ENCODE measurements around the gene MBD2.
"Not testable (repeated sequence)": the region's sequence is repeated elsewhere in the genome, so short reads cannot be mapped to it uniquely, and the experiment has no call there.

Gene MBD2

DNA sequence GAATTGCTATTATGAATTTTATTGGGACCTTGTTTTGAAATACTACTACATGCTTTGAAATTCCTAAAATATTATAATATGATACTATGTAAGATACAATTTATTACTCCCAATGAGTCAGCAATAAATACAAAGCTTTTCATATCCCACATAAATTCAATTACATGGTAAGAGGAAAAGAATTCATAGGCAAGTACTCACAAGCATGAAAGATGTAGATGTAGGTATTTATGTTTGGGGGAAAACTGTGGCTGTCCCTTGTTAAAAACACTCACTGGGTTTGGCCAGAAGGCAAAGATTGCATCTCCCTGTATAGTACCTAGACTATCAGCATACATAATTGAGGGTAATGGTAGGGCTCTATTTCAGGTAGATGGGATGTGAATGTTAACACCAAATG is 90.4 kb downstream of the MBD2 start:
- Histone ChIP-seq H3K27ac (ENCODE audit: low read depth in 2 of 2, low read length in 2 of 2) (no peak overlapping the region), H3K27me3 (ENCODE audit: control insufficient read depth in 2 of 2, insufficient read depth in 2 of 2, low read length in 2 of 2) (no peaks in the 10 kb centered on the region), H3K9me3 (ENCODE audit: control insufficient read depth in 2 of 2, low read length in 2 of 2) (no peaks in the 10 kb centered on the region), H3K4me1 (ENCODE audit: control insufficient read depth in 2 of 2, insufficient read depth in 2 of 2, low read length in 2 of 2) (no peaks in the 10 kb centered on the region), H3K36me3 (ENCODE audit: control insufficient read depth in 2 of 2, insufficient read depth in 2 of 2, low read length in 2 of 2) (no peaks in the 10 kb centered on the region), H3K4me3 (ENCODE audit: low read length in 2 of 2) (no peak overlapping the region), H3K9ac (ENCODE audit: low read depth in 1 of 2, low read length in 2 of 2) (no peak overlapping the region)

DNA sequence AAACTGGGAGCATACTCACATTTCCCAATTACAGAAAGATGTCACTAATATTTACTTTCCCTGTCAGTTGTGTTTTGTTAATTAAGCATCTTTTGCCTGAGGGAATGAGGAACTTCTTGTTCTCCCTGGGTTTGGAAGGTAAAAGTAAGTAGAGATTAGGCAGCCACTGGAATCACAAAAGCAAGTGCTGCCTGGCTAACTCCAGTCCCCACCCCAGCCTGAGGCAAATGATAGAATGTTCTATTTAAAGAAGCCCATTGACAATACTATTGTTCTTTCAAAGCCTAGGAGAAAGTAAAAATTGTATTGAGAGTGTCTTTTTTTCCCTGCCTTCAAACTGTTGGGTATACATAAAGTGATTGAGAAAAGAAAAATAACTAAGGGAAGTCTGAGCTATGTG is 93.8 kb downstream of the MBD2 start:
- Histone ChIP-seq H3K4me3 (ENCODE audit: low read length in 2 of 2) (no peak overlapping the region), H3K27me3 (ENCODE audit: control insufficient read depth in 2 of 2, insufficient read depth in 2 of 2, low read length in 2 of 2) (no peaks in the 10 kb centered on the region), H3K4me1 (ENCODE audit: control insufficient read depth in 2 of 2, insufficient read depth in 2 of 2, low read length in 2 of 2) (no peaks in the 10 kb centered on the region), H3K36me3 (ENCODE audit: control insufficient read depth in 2 of 2, insufficient read depth in 2 of 2, low read length in 2 of 2) (no peaks in the 10 kb centered on the region), H3K27ac (ENCODE audit: low read depth in 2 of 2, low read length in 2 of 2) (no peak overlapping the region), H3K9me3 (ENCODE audit: control insufficient read depth in 2 of 2, low read length in 2 of 2) (no peaks in the 10 kb centered on the region), H3K9ac (ENCODE audit: low read depth in 1 of 2, low read length in 2 of 2) (no peak overlapping the region)

DNA sequence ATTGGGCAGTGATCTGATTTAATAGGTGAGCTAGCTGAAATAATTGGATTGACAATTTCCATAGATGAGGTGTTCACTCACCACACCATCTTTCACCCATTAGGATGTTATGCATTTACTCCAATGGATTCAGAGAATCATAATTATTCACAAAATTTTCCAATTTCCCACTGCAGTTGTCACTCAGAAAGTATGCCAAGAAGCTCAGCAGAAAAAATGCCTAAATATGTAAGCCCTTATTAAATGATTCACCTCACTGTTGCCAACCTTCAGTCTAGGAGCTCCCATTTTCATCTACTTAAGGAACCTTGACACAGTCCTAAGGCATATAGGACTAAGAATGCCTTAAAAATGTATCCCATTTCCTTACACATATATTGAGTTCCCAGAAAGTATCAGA is 94.3 kb downstream of the MBD2 start:
- Histone ChIP-seq H3K9me3 (ENCODE audit: control insufficient read depth in 2 of 2, low read length in 2 of 2) (no peaks in the 10 kb centered on the region), H3K27me3 (ENCODE audit: control insufficient read depth in 2 of 2, insufficient read depth in 2 of 2, low read length in 2 of 2) (no peaks in the 10 kb centered on the region), H3K4me3 (ENCODE audit: low read length in 2 of 2) (no peak overlapping the region), H3K4me1 (ENCODE audit: control insufficient read depth in 2 of 2, insufficient read depth in 2 of 2, low read length in 2 of 2) (no peaks in the 10 kb centered on the region), H3K27ac (ENCODE audit: low read depth in 2 of 2, low read length in 2 of 2) (no peak overlapping the region), H3K36me3 (ENCODE audit: control insufficient read depth in 2 of 2, insufficient read depth in 2 of 2, low read length in 2 of 2) (no peaks in the 10 kb centered on the region), H3K9ac (ENCODE audit: low read depth in 1 of 2, low read length in 2 of 2) (no peak overlapping the region)

DNA sequence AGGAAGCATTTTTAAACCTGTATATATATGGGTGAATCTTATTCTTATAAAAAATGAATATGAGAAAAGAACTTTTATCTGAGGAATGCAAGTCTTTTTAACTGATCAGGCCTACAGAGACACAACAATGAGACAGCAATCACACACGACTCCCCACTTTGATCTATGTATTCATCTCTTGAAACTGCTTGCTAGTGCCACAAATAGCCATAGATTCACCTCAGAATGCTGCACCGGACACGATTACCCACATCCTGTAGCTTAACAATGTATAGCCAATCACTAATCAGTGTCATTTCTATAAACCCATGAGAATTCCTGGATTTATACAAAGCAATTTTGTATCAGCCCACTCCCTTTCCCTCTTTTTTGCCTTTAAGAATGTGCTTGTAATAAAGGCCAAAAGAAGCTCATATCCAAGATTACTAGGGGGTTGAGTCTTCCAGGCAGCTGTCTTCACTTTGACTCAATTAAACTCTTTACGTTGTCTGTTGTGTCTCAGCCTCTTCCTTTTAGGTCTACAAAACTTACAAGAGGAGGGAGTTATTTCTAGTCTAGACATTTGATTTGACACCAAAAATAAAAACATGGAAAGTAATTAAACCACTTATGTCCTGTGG is 94.9 kb downstream of the MBD2 start:
- H3K9me3 ChIP-seq (ENCODE audit: control insufficient read depth in 2 of 2, low read length in 2 of 2): no peaks in the 10 kb centered on the region
- no peak overlapping the region for H3K27ac ChIP-seq (ENCODE audit: low read depth in 2 of 2, low read length in 2 of 2)
- no peak overlapping the region for H3K9ac ChIP-seq (ENCODE audit: low read depth in 1 of 2, low read length in 2 of 2)
- no peak overlapping the region for H3K4me3 ChIP-seq (ENCODE audit: low read length in 2 of 2)
- no peaks in the 10 kb centered on the region for H3K4me1 ChIP-seq (ENCODE audit: control insufficient read depth in 2 of 2, insufficient read depth in 2 of 2, low read length in 2 of 2)
- H3K36me3 ChIP-seq (ENCODE audit: control insufficient read depth in 2 of 2, insufficient read depth in 2 of 2, low read length in 2 of 2): no peaks in the 10 kb centered on the region
- no peaks in the 10 kb centered on the region for H3K27me3 ChIP-seq (ENCODE audit: control insufficient read depth in 2 of 2, insufficient read depth in 2 of 2, low read length in 2 of 2)

GRCh38 chr18:54127759-54128378 is 96.6 kb downstream of the MBD2 start:
- Histone ChIP-seq H3K4me3 (ENCODE audit: low read length in 2 of 2) (no peak overlapping the region), H3K27me3 (ENCODE audit: control insufficient read depth in 2 of 2, insufficient read depth in 2 of 2, low read length in 2 of 2) (no peaks in the 10 kb centered on the region), H3K36me3 (ENCODE audit: control insufficient read depth in 2 of 2, insufficient read depth in 2 of 2, low read length in 2 of 2) (no peaks in the 10 kb centered on the region), H3K9me3 (ENCODE audit: control insufficient read depth in 2 of 2, low read length in 2 of 2) (no peaks in the 10 kb centered on the region), H3K27ac (ENCODE audit: low read depth in 2 of 2, low read length in 2 of 2) (no peak overlapping the region), H3K4me1 (ENCODE audit: control insufficient read depth in 2 of 2, insufficient read depth in 2 of 2, low read length in 2 of 2) (no peaks in the 10 kb centered on the region), H3K9ac (ENCODE audit: low read depth in 1 of 2, low read length in 2 of 2) (no peak overlapping the region)

GRCh38 chr18:54125429-54125828 is 99.0 kb downstream of the MBD2 start:
- Histone ChIP-seq H3K27me3 (ENCODE audit: control insufficient read depth in 2 of 2, insufficient read depth in 2 of 2, low read length in 2 of 2) (no peaks in the 10 kb centered on the region), H3K27ac (ENCODE audit: low read depth in 2 of 2, low read length in 2 of 2) (no peak overlapping the region), H3K9ac (ENCODE audit: low read depth in 1 of 2, low read length in 2 of 2) (no peak overlapping the region), H3K36me3 (ENCODE audit: control insufficient read depth in 2 of 2, insufficient read depth in 2 of 2, low read length in 2 of 2) (no peaks in the 10 kb centered on the region), H3K9me3 (ENCODE audit: control insufficient read depth in 2 of 2, low read length in 2 of 2) (no peaks in the 10 kb centered on the region), H3K4me1 (ENCODE audit: control insufficient read depth in 2 of 2, insufficient read depth in 2 of 2, low read length in 2 of 2) (no peaks in the 10 kb centered on the region), H3K4me3 (ENCODE audit: low read length in 2 of 2) (no peak overlapping the region)

DNA sequence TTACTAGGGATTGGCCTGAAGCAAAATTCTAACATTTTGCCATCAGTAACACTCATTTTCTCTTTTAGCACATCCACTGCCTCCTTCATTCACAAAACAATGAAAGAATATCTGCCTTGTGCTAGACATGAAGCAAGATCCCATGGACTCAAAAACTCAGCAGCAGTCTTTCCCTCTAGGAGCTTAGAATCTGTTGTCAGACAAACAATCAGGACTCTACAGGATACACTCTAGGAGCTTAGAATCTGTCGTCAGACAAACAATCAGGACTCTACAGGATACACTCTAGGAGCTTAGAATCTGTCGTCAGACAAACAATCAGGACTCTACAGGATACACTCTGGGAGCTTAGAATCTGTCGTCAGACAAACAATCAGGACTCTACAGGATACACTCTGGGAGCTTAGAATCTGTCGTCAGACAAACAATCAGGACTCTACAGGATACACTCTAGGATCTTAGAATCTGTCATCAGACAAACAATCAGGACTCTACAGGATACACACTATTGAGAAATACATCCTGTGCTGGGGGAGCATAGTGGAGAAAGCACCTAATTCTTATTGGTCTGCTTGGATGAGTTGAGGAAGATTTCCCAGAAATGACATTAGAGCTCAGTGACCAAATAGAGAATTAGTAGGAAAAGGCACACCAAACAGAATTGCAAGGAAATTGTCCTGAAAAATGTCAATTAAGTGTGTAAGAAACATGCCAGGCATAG is 100.6 kb downstream of the MBD2 start:
- not testable (repeated sequence) for H3K36me3 ChIP-seq (ENCODE audit: control insufficient read depth in 2 of 2, insufficient read depth in 2 of 2, low read length in 2 of 2); H3K4me3 ChIP-seq (ENCODE audit: low read length in 2 of 2); H3K4me1 ChIP-seq (ENCODE audit: control insufficient read depth in 2 of 2, insufficient read depth in 2 of 2, low read length in 2 of 2); H3K9ac ChIP-seq (ENCODE audit: low read depth in 1 of 2, low read length in 2 of 2); H3K9me3 ChIP-seq (ENCODE audit: control insufficient read depth in 2 of 2, low read length in 2 of 2); H3K27me3 ChIP-seq (ENCODE audit: control insufficient read depth in 2 of 2, insufficient read depth in 2 of 2, low read length in 2 of 2); H3K27ac ChIP-seq (ENCODE audit: low read depth in 2 of 2, low read length in 2 of 2)

DNA sequence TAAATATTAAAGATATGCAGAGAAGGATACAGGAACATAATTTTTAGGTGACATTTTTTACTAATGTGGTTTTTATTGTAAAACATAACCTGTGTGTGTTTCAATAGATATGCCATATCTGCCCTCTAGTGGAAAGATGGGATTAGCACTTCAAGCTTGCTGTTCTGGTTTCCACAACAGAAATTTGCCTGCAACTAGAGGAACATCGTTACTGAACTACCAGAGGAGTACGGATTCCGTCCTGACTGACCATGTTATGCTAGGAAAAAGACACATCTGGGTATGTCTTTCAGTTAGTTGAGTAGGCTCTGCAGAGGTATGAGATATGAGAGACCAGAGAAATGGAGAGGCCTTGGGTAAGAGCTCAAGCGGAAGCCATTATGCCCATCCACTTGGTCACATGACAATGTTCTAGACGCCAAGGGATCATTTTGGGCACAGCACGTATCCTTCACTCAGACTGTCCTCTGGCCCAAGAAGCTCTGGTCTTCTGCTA is 104.9 kb downstream of the MBD2 start:
- Histone ChIP-seq H3K27ac (ENCODE audit: low read depth in 2 of 2, low read length in 2 of 2) (no peak overlapping the region), H3K4me1 (ENCODE audit: control insufficient read depth in 2 of 2, insufficient read depth in 2 of 2, low read length in 2 of 2) (no peaks in the 10 kb centered on the region), H3K4me3 (ENCODE audit: low read length in 2 of 2) (peak overlapping the region in 1 of 2 donors; percentile 32), H3K9me3 (ENCODE audit: control insufficient read depth in 2 of 2, low read length in 2 of 2) (no peaks in the 10 kb centered on the region), H3K27me3 (ENCODE audit: control insufficient read depth in 2 of 2, insufficient read depth in 2 of 2, low read length in 2 of 2) (no peaks in the 10 kb centered on the region), H3K9ac (ENCODE audit: low read depth in 1 of 2, low read length in 2 of 2) (no peak overlapping the region), H3K36me3 (ENCODE audit: control insufficient read depth in 2 of 2, insufficient read depth in 2 of 2, low read length in 2 of 2) (no peaks in the 10 kb centered on the region)

DNA sequence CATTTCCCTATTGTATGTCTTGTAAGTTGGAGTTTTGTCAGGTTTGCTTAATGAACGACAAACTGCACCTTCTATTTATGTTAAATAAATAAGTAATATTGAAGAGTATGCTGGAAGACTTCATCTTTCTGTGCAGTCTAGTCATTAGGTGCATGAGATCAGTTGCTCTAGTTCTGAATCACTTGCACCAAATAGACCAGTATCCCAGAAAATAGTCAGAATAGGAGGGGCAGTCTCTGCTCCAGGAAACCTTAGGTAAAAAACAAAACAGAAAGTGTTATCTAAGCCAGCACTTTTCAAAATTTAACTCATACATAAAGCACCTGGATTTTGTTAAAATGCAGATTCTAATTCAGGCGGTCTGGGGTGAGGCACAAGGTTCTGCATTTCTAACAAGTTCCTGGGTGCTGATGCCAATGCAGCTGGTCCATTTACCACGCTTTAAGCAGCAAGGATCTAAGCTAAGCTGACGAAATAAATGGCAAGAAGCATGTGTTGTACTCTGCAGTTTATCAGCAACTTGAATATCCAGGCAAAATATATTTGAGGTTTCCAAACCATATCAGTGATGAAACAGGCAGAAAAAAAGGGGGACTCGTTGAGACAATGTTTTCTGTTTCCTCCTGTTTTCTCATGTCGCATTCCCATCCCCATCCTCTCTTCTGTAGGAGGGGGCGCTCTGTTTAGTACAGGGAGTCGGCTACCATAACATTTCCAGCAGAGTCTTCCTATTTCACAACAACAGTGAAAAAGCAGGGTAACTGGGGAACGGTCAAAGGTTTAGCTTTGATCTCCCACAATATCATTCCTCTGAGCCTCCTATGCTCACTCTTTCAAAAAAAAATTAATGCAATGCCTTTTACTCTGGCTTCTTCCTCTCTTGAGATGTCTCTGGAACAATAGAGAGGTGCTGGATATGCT is 106.4 kb downstream of the MBD2 start:
- no peak overlapping the region for H3K27ac ChIP-seq (ENCODE audit: low read depth in 2 of 2, low read length in 2 of 2)

More for the DNA sequence above, 106.4 kb downstream of the MBD2 start:
- H3K9me3 ChIP-seq (ENCODE audit: control insufficient read depth in 2 of 2, low read length in 2 of 2): no peaks in the 10 kb centered on the region
- H3K9ac ChIP-seq (ENCODE audit: low read depth in 1 of 2, low read length in 2 of 2): no peak overlapping the region
- no peaks in the 10 kb centered on the region for H3K27me3 ChIP-seq (ENCODE audit: control insufficient read depth in 2 of 2, insufficient read depth in 2 of 2, low read length in 2 of 2)
- no peaks in the 10 kb centered on the region for H3K36me3 ChIP-seq (ENCODE audit: control insufficient read depth in 2 of 2, insufficient read depth in 2 of 2, low read length in 2 of 2)
- no peaks in the 10 kb centered on the region for H3K4me1 ChIP-seq (ENCODE audit: control insufficient read depth in 2 of 2, insufficient read depth in 2 of 2, low read length in 2 of 2)
- H3K4me3 ChIP-seq (ENCODE audit: low read length in 2 of 2): no peak overlapping the region

Measured in mucosa of rectum (tissue), 2 donors.